ENCODE data around the gene MAG.

GRCh38 chr19:35337097-35337983, 45.4 kb downstream of the MAG start:
- TF ChIP-seq CTCF (conservative IDR thresholded peaks at IDR 0.05), result no peak
- no peak for TF ChIP-seq EZH2 (IDR thresholded peaks at IDR 0.05; ENCODE audit: low read depth)

Measured in PC-9 (cell line).